HS-5 (cell line): ENCODE measurements around the gene LYRM2.

Experiments used
- DNase-seq: peaks from one replicate; pipeline ENCODE4 v3.0.0-alpha.2; 2012; ENCODE audit warnings: low read depth

The LYRM2 gene

GRCh38 chr6:89591745-89592144 lies 46.8 kb downstream of the LYRM2 start:
- no peak for DNase-seq

GRCh38 chr6:89590133-89590532 lies 48.4 kb downstream of the LYRM2 start:
- no peak for DNase-seq

GRCh38 chr6:89589297-89590025 lies 49.1 kb downstream of the LYRM2 start:
- DNase-seq = no peak

- no peak for DNase-seq
Observed at GRCh38 chr6:89585154-89585553, 53.4 kb downstream of the LYRM2 start.

DNA sequence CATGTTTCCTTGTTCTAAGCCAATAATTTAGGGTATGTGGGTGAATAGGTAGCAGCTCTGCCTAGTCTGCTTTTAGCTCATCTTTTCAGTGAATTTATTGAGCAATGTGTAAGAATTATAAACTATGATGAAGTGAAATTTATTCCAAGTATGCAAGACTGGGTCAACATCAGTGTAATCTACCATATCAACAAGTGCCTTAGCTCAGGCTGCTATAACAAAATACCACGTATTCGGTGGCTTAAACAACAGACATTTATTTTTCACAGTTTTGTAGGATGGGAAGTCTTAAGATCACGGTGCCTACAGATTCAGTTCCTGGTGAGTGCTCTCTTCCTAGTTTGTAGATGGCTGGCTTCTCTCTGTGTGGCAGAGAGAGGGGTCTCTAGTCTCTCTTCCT lies 54.0 kb downstream of the LYRM2 start:
- no peak for DNase-seq

DNA sequence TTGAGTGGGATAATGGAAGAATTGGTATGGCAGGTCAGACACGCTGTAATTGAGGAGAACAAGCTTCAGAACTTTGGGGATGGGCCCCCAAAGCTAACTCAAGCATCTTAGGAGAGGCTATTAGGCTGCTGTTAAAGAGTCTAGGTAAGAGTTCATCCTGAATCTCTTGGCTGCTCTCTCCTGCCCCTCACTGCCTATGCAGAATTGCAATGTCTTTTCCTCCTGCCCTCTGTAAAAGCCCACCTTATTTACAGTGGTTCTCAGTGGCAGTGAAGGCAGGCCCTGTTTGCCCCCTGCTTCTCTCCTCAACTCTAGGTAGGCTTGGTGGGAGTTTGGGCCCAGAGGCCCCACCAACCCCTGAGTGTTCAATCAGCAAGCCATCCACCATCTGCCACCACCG lies 55.0 kb downstream of the LYRM2 start:
- DNase-seq = no peak

GRCh38 chr6:89582669-89583325 lies 55.8 kb downstream of the LYRM2 start:
- DNase-seq = no peak

GRCh38 chr6:89581689-89582088 lies 56.9 kb downstream of the LYRM2 start:
- no peak for DNase-seq

DNA sequence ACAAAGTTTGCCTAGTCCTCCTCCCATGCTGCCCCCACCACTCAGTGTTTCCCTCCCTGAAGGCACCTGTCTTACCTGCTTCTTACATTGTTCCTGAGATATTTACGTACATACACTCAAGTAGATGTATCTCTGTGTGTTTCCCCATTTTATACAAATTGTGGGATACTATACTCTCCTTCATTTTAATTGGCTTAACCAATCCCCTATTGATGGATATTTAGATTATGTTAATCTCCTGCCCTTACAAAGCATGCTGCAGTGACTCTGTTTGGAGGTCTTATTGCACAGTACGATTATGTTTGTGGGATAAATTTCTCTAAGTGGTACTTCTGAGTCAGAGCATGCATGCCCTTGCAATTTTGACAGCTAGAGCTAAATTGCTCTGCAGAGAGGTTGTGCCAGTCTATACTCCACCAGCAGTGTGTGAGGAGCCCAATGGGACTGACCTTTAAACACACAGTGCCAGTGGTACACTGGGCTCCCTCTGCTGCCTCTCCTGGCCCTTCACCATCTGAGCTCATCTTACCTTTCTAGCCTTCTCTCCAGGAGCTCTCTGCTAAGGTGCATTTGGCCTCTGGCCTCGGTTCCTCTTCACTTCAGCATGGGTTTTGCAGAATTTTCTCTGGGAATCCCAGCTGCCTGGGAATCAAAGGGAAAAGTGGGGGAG lies 57.4 kb downstream of the LYRM2 start:
- no peak for DNase-seq

- no peak for DNase-seq
Observed at GRCh38 chr6:89575562-89575960, 63.0 kb downstream of the LYRM2 start.

GRCh38 chr6:89574910-89575561 lies 63.5 kb downstream of the LYRM2 start:
- no peak for DNase-seq

- DNase-seq = no peak
Observed at GRCh38 chr6:89567630-89568390, 70.7 kb downstream of the LYRM2 start.

DNA sequence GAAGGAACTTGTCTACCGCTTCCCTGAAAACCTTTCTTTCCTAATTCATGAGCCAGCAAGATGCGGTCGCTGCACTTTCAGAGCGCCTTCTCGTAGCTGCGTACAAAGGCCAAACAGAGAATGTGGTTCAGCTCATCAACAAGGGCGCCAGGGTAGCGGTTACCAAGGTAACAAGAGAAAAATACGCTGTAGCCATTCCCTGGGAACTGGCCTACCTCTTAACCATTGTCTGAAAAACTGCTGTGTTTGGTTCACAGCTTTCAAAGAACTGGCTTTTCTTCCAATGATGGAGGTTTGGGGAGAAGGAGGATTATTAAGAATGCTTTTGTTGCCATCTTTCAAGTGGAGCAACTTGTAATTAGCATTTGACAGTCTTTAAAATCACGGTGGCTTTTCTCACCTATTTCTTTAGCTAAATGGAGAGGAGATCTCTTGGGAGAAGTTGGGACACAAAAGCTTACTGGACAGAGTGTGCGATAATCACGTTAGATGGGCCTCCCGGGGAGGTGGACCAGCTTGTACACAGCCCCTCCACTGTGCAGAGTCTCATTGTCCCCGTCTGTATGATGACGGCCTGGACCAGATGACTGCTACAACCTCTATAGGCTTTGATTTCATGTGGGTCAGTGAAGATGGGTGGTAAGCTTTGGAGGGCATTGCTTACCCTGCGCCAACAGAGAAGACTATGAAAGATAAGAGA lies 71.5 kb downstream of the LYRM2 start:
- no peak for DNase-seq

GRCh38 chr6:89566008-89566800 lies 72.3 kb downstream of the LYRM2 start:
- no peak for DNase-seq

GRCh38 chr6:89564752-89565427 lies 73.7 kb downstream of the LYRM2 start:
- DNase-seq = no peak

DNA sequence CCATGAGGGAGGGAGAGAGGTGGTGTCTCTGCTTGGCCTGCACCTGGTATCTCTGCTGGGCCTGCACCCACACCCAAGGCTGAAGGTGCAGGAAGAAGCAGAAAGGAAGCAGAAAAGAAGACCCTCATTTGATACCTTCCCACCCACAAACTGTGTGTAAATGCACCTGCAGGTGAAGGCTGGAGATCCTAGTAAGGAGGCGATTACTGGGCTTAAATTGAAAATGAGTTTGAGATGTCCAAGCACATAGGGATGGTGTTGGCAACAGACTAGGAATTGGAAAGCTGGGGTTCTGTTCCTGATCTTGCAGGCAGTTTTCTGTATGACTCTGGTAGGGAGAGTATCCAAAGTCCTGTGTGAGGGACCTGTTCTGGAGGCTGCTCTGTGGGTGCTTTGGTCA lies 74.7 kb downstream of the LYRM2 start:
- DNase-seq = no peak

- no peak for DNase-seq
Observed at GRCh38 chr6:89562093-89562973, 76.2 kb downstream of the LYRM2 start.

DNA sequence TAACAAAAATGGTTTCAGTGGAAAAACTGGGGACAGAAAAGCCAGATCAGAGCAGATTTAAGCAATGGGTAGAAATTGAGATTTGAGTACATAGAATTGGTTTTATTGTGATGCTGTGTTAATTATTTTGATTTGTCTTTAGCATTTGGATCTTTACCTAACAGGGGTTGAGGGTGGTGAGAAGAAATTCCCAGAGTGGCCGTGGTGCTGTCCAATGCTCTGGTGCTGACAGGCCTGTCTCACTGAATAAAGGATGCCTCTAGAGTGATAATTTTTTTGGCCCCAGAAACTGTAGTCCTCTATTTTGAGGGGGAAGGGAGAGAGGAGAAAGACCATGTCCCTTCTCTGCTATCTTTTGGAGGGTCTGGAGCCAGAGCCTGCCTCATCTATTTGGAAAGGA lies 79.1 kb downstream of the LYRM2 start:
- no peak for DNase-seq

DNA sequence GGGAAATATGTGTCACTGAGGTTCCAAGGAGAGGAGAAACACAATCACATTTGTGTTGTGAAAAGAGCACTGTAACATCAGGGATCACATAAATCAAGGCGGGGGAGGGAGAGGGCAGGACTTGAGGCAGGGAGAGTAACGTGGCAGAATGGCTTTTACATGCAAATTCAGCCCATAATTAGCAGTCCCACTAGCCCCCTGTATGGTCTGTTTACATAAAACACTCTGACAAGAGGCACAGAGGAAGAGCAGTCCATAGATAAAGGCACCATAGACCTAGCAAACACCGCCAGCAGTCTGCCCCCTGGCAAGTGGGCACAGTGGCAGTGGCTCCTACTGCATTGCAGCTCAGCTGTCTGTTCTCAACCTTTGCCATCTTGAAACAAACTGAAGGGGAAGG lies 82.7 kb downstream of the LYRM2 start:
- DNase-seq = no peak
